ENCODE data around the gene SPRR2F.

DNA sequence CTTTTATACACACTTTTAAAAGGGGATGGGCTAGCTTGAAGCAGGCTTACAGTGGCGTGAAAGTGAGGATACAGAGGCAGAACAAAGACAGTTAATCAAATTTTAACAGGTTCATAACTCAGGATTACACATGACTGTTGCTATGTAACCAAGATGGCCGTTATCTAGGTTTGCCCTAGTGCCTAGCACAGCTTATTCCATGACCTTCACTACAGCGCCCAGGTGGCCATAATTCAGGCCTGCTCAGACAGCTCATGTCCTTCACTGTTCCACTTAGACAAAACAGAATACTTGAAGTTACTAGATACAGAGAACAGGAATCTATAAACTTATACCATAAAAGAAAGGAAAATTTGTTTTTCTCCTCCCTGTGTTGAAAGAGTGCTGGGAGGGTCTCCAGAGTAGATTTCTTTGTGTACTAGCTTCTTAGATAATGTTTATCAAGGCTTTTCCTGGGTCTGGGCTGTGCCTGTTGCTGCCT, 6.2 kb upstream of the SPRR2F start:
- TF ChIP-seq, protein P1, sequence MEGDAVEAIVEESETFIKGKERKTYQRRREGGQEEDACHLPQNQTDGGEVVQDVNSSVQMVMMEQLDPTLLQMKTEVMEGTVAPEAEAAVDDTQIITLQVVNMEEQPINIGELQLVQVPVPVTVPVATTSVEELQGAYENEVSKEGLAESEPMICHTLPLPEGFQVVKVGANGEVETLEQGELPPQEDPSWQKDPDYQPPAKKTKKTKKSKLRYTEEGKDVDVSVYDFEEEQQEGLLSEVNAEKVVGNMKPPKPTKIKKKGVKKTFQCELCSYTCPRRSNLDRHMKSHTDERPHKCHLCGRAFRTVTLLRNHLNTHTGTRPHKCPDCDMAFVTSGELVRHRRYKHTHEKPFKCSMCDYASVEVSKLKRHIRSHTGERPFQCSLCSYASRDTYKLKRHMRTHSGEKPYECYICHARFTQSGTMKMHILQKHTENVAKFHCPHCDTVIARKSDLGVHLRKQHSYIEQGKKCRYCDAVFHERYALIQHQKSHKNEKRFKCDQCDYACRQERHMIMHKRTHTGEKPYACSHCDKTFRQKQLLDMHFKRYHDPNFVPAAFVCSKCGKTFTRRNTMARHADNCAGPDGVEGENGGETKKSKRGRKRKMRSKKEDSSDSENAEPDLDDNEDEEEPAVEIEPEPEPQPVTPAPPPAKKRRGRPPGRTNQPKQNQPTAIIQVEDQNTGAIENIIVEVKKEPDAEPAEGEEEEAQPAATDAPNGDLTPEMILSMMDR (IDR thresholded peaks at IDR 0.05; ENCODE audit: low read length) = no peak
- TF ChIP-seq EZH2 (optimal IDR thresholded peaks at IDR 0.05; ENCODE audit: low read depth, low read length) = no peak
